Astrocyte (in vitro differentiated cells and primary cell): ENCODE measurements around the gene PGM5.

Experiments used
- EZH2 ChIP-seq: IDR thresholded peaks from 2 replicates; pipeline ENCODE4 v1.6.1; 2012; ENCODE audit warnings: mild to moderate bottlenecking, low read length, inconsistent platforms; ENCODE audit not compliant: insufficient read depth
- TF ChIP-seq, protein P1 (sequence below): IDR thresholded peaks from 2 replicates; pipeline ENCODE4 v1.5.1; 2011; ENCODE audit warnings: low read depth, mild to moderate bottlenecking, inconsistent platforms, low read length, moderate library complexity; ENCODE audit not compliant: insufficient read depth

GRCh38 chr9:68417762-68418161 is 61.4 kb downstream of the PGM5 start:
- TF ChIP-seq, protein P1, sequence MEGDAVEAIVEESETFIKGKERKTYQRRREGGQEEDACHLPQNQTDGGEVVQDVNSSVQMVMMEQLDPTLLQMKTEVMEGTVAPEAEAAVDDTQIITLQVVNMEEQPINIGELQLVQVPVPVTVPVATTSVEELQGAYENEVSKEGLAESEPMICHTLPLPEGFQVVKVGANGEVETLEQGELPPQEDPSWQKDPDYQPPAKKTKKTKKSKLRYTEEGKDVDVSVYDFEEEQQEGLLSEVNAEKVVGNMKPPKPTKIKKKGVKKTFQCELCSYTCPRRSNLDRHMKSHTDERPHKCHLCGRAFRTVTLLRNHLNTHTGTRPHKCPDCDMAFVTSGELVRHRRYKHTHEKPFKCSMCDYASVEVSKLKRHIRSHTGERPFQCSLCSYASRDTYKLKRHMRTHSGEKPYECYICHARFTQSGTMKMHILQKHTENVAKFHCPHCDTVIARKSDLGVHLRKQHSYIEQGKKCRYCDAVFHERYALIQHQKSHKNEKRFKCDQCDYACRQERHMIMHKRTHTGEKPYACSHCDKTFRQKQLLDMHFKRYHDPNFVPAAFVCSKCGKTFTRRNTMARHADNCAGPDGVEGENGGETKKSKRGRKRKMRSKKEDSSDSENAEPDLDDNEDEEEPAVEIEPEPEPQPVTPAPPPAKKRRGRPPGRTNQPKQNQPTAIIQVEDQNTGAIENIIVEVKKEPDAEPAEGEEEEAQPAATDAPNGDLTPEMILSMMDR, result no peak
- no peak for TF ChIP-seq EZH2
